ENCODE measurements around the gene CADPS2. TPM values are rescaled to one million over a fixed set of nuclear protein-coding genes. Genes with fewer than 3 reads are reported as not detected.

The CADPS2 gene
- total RNA-seq, 1 donor from 2014 or later = 8.8 TPM

GRCh38 chr7:122311050-122311700, 575.1 kb downstream of the CADPS2 start:
- no peak for DNase-seq (ENCODE audit: low read depth)
- Histone ChIP-seq H3K36me3 (ENCODE audit: control insufficient read depth, insufficient read depth, low read length) (no peaks in the 10 kb centered on the region), H3K4me3 (ENCODE audit: low read depth, low read length) (no peak overlapping the region), H3K27me3 (ENCODE audit: control insufficient read depth, insufficient read depth, low read length) (peaks cover 79% of the 10 kb centered on the region)
- TF ChIP-seq CTCF (IDR thresholded peaks at IDR 0.05; ENCODE audit: insufficient read depth, low read length, poor library complexity, severe bottlenecking) = no peak

DNA sequence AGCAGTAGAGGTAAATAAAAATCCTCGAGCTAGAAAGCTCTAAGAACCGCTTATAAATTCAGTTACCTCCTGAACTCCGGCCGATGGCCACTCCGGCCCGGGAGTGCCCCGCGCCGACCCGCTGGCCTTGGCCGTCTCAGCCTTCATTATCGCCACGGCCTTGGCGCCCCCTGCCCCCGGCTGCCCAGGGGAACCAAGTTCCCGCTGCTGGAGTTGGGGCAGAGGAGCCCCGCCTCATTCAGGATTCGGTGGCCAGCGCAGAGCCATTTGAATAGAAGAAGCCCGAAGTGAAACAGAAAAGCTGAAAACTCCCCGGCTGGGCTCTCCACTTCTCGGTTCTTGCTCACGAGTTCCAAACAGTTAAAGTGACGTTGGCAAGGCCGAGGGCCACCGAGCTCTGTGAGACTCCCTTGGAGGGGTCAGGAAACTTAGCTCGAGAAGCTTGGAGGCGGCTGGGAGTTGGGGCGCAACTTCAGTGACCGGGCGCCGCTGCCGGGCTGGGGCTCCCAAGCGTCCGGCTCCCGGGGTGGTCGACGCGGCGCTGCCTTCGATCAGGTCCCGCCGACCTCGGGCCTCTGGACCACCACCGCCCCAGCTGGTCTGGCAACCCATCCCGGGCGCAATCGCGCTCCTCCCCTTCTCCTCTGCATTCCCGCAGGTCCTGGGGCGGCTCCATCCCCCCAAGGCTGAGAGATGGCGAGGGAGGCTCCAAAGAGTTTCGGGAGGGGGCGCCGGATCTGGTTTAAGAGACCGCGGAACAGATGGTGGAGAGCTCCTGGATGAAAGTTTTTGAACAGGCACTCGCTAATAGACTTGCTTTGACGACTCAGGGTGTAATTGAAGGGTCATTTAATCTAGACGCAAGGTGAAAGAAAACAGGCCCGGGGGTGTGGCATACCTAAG, 575.9 kb downstream of the CADPS2 start:
- H3K27me3 ChIP-seq (ENCODE audit: control insufficient read depth, insufficient read depth, low read length) = peaks cover 79% of the 10 kb centered on the region
- no peak for DNase-seq (ENCODE audit: low read depth)
- H3K4me3 ChIP-seq (ENCODE audit: low read depth, low read length) = no peak overlapping the region

DNA sequence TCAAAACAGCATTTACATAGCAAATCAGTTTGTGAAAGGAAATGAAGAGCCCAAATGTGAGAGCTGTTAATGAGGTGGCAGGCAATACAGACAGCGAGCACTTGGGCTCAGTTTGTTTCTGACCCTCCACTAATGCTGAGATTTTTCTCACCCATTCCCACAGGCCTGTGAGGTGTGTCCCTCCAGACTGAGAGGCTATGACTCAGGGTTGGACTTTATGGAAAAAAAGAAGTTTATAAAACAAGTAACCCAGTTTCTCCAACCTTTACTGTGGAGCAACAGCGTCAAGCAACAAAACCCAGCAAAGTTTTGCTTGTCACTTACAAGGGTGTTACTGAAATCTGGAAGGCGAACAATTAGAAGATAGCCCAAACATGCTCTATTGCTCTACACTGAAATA, 576.8 kb downstream of the CADPS2 start:
- H3K36me3 ChIP-seq (ENCODE audit: control insufficient read depth, insufficient read depth, low read length) = no peaks in the 10 kb centered on the region
- no peak overlapping the region for H3K4me3 ChIP-seq (ENCODE audit: low read depth, low read length)
- H3K27me3 ChIP-seq (ENCODE audit: control insufficient read depth, insufficient read depth, low read length) = peaks cover 79% of the 10 kb centered on the region
- no peak for DNase-seq (ENCODE audit: low read depth)
- no peak for TF ChIP-seq CTCF (IDR thresholded peaks at IDR 0.05; ENCODE audit: insufficient read depth, low read length, poor library complexity, severe bottlenecking)

More for the DNA sequence above, 575.9 kb downstream of the CADPS2 start:
- TF ChIP-seq CTCF (IDR thresholded peaks at IDR 0.05; ENCODE audit: insufficient read depth, low read length, poor library complexity, severe bottlenecking) = no peak
- no peaks in the 10 kb centered on the region for H3K36me3 ChIP-seq (ENCODE audit: control insufficient read depth, insufficient read depth, low read length)

- H3K27me3 ChIP-seq (ENCODE audit: control insufficient read depth, insufficient read depth, low read length) = peaks cover 92% of the 10 kb centered on the region
- no peak for DNase-seq (ENCODE audit: low read depth)
- H3K4me3 ChIP-seq (ENCODE audit: low read depth, low read length) = no peak overlapping the region
- TF ChIP-seq CTCF (IDR thresholded peaks at IDR 0.05; ENCODE audit: insufficient read depth, low read length, poor library complexity, severe bottlenecking) = no peak
- H3K36me3 ChIP-seq (ENCODE audit: control insufficient read depth, insufficient read depth, low read length) = no peaks in the 10 kb centered on the region
Observed at GRCh38 chr7:122307228-122307621, 579.0 kb downstream of the CADPS2 start.

- no peak overlapping the region for H3K4me3 ChIP-seq (ENCODE audit: low read depth, low read length)
- DNase-seq (ENCODE audit: low read depth) = no peak
- TF ChIP-seq CTCF (IDR thresholded peaks at IDR 0.05; ENCODE audit: insufficient read depth, low read length, poor library complexity, severe bottlenecking) = no peak
- H3K36me3 ChIP-seq (ENCODE audit: control insufficient read depth, insufficient read depth, low read length) = no peaks in the 10 kb centered on the region
- H3K27me3 ChIP-seq (ENCODE audit: control insufficient read depth, insufficient read depth, low read length) = peaks cover 93% of the 10 kb centered on the region
Observed at GRCh38 chr7:122306320-122307227, 579.7 kb downstream of the CADPS2 start.
